ENCODE measurements around the gene A2ML1.

Gene A2ML1

DNA sequence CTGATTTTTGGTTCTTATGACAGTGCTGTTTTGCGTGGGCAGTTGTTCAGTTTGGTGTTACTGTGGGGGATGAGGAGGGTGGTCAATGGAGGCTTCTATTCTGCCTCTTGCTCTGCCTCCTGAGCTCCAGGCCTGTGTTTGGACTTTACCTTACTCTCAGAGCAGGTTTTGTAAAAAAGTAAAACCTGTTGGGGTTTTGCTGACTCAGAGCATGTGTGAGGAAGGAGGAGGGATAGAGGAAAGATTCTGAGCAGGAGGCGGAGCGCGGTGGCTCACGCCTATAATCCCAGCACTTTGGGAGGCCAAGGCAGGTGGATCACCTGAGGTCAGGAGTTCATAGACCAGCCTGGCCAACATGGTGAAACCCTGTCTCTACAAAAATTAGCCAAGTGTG is 6.7 kb downstream of the A2ML1 start:
- Histone ChIP-seq H3K9me3 (ENCODE audit: control insufficient read depth, low read length) (no peaks in the 10 kb centered on the region), H3K4me3 (ENCODE audit: low read depth, low read length) (peak overlapping the region; percentile 17), H3K9ac (no peak overlapping the region), H2AFZ (peak overlapping the region; percentile 86), H3K79me2 (no peaks in the 10 kb centered on the region), H3K27me3 (ENCODE audit: control insufficient read depth, insufficient read depth, low read length) (no peaks in the 10 kb centered on the region), H3K27ac (peak overlapping the region; percentile 94), H3K36me3 (ENCODE audit: control insufficient read depth, insufficient read depth, low read length) (no peaks in the 10 kb centered on the region), H3K4me1 (peaks cover 31% of the 10 kb centered on the region), H3K4me2 (ENCODE audit: low read length) (peak overlapping the region; percentile 53)
- TF ChIP-seq, protein P1, sequence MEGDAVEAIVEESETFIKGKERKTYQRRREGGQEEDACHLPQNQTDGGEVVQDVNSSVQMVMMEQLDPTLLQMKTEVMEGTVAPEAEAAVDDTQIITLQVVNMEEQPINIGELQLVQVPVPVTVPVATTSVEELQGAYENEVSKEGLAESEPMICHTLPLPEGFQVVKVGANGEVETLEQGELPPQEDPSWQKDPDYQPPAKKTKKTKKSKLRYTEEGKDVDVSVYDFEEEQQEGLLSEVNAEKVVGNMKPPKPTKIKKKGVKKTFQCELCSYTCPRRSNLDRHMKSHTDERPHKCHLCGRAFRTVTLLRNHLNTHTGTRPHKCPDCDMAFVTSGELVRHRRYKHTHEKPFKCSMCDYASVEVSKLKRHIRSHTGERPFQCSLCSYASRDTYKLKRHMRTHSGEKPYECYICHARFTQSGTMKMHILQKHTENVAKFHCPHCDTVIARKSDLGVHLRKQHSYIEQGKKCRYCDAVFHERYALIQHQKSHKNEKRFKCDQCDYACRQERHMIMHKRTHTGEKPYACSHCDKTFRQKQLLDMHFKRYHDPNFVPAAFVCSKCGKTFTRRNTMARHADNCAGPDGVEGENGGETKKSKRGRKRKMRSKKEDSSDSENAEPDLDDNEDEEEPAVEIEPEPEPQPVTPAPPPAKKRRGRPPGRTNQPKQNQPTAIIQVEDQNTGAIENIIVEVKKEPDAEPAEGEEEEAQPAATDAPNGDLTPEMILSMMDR (IDR thresholded peaks at IDR 0.05), result no peak

DNA sequence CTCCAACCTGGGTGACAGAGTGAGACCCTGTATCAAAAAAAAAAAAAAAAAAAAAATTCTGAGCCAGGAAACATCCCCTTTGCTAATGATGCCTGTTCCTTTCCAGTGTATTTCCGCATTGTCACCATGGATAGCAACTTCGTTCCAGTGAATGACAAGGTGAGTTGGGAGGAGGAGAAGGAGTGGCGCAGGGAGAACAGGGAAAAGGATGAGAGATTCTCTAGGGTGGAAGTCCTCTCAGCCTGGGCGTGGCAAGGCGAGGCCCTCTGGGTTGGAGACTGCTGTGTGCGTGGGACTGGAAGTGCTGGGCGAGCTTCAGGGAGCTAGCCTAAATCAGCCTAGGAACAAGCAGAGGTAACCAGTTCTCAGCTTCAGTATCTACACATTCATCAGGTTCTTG is 7.2 kb downstream of the A2ML1 start:
- H3K27me3 ChIP-seq (ENCODE audit: control insufficient read depth, insufficient read depth, low read length), result no peaks in the 10 kb centered on the region
- H2AFZ ChIP-seq, result peak overlapping the region; percentile 86
- no peaks in the 10 kb centered on the region for H3K79me2 ChIP-seq
- peak overlapping the region; percentile 34 for H3K4me2 ChIP-seq (ENCODE audit: low read length)
- peak overlapping the region; percentile 17 for H3K4me3 ChIP-seq (ENCODE audit: low read depth, low read length)
- TF ChIP-seq, protein P1 (IDR thresholded peaks at IDR 0.05), result no peak
- H3K9ac ChIP-seq, result no peak overlapping the region
- peak overlapping the region; percentile 94 for H3K27ac ChIP-seq
- H3K9me3 ChIP-seq (ENCODE audit: control insufficient read depth, low read length), result no peaks in the 10 kb centered on the region
- peaks cover 31% of the 10 kb centered on the region for H3K4me1 ChIP-seq
- no peaks in the 10 kb centered on the region for H3K36me3 ChIP-seq (ENCODE audit: control insufficient read depth, insufficient read depth, low read length)

DNA sequence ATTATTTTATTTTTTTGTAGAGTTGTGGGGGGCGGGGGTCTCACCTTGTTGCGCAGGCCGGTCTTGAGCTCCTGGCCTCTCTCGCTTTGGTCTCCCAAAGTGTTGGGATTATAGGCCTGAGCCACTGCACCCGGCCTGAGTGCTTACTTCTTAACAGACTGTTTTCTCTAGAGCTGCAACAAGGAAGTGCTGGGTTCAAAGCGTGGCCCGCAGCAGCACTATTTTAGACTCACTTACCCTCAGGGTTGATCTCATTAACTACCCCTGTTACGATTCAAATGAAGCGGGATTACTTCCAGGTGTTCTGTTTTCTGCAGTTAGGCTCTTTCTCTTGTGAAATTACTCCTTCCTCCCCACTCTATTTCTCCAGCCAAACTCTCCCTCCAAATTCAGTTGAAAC is 8.7 kb downstream of the A2ML1 start:
- no peak overlapping the region for H3K4me2 ChIP-seq (ENCODE audit: low read length)
- no peaks in the 10 kb centered on the region for H3K79me2 ChIP-seq
- H3K4me1 ChIP-seq, result peaks cover 31% of the 10 kb centered on the region
- H3K36me3 ChIP-seq (ENCODE audit: control insufficient read depth, insufficient read depth, low read length), result no peaks in the 10 kb centered on the region
- H3K9me3 ChIP-seq (ENCODE audit: control insufficient read depth, low read length), result no peaks in the 10 kb centered on the region
- no peaks in the 10 kb centered on the region for H3K27me3 ChIP-seq (ENCODE audit: control insufficient read depth, insufficient read depth, low read length)
- no peak overlapping the region for H3K9ac ChIP-seq
- TF ChIP-seq, protein P1 (IDR thresholded peaks at IDR 0.05), result no peak
- H3K27ac ChIP-seq, result no peak overlapping the region
- H3K4me3 ChIP-seq (ENCODE audit: low read depth, low read length), result no peak overlapping the region
- no peak overlapping the region for H2AFZ ChIP-seq

DNA sequence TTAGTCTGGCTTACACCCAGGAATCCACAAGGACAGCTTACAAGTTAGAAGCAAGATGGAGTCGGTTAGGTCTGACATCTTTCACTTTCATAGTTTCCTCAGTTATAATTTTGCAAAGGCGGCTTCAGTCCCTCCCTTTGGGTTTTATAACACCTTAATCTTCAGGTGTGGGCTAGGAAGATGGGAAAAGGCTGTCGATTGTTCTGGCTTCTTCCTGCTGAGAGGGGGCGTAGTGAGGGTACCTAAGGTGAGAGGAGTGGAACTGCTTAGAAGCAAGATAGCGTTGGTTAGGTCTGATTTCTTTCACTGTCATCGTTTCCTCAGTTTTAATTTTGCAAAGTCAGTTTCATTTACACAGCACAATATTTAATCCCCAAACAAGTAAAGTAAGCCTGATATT is 10.1 kb downstream of the A2ML1 start:
- TF ChIP-seq, protein P1 (IDR thresholded peaks at IDR 0.05), result no peak
- Histone ChIP-seq H3K9ac (no peak overlapping the region), H3K36me3 (ENCODE audit: control insufficient read depth, insufficient read depth, low read length) (no peaks in the 10 kb centered on the region), H3K27ac (no peak overlapping the region), H3K4me3 (ENCODE audit: low read depth, low read length) (no peak overlapping the region), H3K27me3 (ENCODE audit: control insufficient read depth, insufficient read depth, low read length) (no peaks in the 10 kb centered on the region), H3K9me3 (ENCODE audit: control insufficient read depth, low read length) (no peaks in the 10 kb centered on the region), H3K79me2 (no peaks in the 10 kb centered on the region), H2AFZ (no peak overlapping the region), H3K4me1 (peaks cover 27% of the 10 kb centered on the region), H3K4me2 (ENCODE audit: low read length) (no peak overlapping the region)

DNA sequence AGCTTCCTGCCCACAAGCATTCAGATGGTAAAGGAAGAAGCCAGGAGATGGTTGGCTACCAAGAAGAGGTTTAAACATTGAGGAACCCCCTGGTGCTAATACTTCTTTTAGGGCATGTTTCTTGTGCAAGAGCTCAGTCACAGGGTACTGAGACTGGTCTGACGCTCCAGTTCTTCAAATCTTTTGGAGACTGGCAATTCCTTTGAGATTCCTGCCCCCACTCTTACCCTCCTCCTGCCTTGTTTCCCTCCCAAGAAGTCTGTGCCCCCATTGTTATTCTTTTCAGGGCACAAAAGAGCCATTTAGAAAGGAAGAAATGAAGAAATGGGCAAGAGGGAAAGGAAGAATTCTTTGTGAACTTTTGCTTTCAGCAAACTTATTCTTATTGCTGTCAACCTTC is 11.8 kb downstream of the A2ML1 start:
- TF ChIP-seq, protein P1 (IDR thresholded peaks at IDR 0.05), result no peak
- H3K27ac ChIP-seq, result no peak overlapping the region
- no peak overlapping the region for H3K4me2 ChIP-seq (ENCODE audit: low read length)
- H3K36me3 ChIP-seq (ENCODE audit: control insufficient read depth, insufficient read depth, low read length), result no peaks in the 10 kb centered on the region
- peaks cover 10% of the 10 kb centered on the region for H3K4me1 ChIP-seq
- H3K27me3 ChIP-seq (ENCODE audit: control insufficient read depth, insufficient read depth, low read length), result no peaks in the 10 kb centered on the region
- peak overlapping the region; percentile 8 for H2AFZ ChIP-seq
- no peak overlapping the region for H3K9ac ChIP-seq
- no peaks in the 10 kb centered on the region for H3K79me2 ChIP-seq
- no peak overlapping the region for H3K4me3 ChIP-seq (ENCODE audit: low read depth, low read length)
- no peaks in the 10 kb centered on the region for H3K9me3 ChIP-seq (ENCODE audit: control insufficient read depth, low read length)
